Measurements from ENCODE around the gene EHBP1L1.

- TF ChIP-seq CTCF (IDR thresholded peaks at IDR 0.05 in 2 of 3, conservative IDR thresholded peaks at IDR 0.05 in 1 of 3; ENCODE audit: borderline replicate concordance in 1 of 3, insufficient read depth in 1 of 3, low read depth in 2 of 3, low read length in 2 of 3), result peak in 2 of 3 experiments; percentile 82 to 85; a peak in 4 of 6 replicates
- no peak for TF ChIP-seq ATF3 (IDR thresholded peaks at IDR 0.05)
- no peak for TF ChIP-seq POLR2A (IDR thresholded peaks at IDR 0.05; ENCODE audit: borderline replicate concordance, extremely low read depth, insufficient read depth, insufficient read length)
- TF ChIP-seq RAD21 (IDR thresholded peaks at IDR 0.05; ENCODE audit: low read depth), result no peak
- TF ChIP-seq YY1 (IDR thresholded peaks at IDR 0.05; ENCODE audit: extremely low read depth, insufficient replicate concordance, low read depth, low read length), result no peak
- TF ChIP-seq JUND (IDR thresholded peaks at IDR 0.05), result no peak
- TF ChIP-seq POLR2AphosphoS5 (IDR thresholded peaks at IDR 0.05; ENCODE audit: low read depth, low read length), result 0 out of 2 replicates have a peak, but pooled peaks have one; percentile 7
- TF ChIP-seq EZH2 (IDR thresholded peaks at IDR 0.05), result no peak
- no peak for TF ChIP-seq EZH2phosphoT487 (IDR thresholded peaks at IDR 0.05; ENCODE audit: borderline replicate concordance)
- TF ChIP-seq TCF7L2 (IDR thresholded peaks at IDR 0.05; ENCODE audit: borderline replicate concordance, extremely low read depth, insufficient read depth, insufficient read length), result no peak
- TF ChIP-seq, protein P1, sequence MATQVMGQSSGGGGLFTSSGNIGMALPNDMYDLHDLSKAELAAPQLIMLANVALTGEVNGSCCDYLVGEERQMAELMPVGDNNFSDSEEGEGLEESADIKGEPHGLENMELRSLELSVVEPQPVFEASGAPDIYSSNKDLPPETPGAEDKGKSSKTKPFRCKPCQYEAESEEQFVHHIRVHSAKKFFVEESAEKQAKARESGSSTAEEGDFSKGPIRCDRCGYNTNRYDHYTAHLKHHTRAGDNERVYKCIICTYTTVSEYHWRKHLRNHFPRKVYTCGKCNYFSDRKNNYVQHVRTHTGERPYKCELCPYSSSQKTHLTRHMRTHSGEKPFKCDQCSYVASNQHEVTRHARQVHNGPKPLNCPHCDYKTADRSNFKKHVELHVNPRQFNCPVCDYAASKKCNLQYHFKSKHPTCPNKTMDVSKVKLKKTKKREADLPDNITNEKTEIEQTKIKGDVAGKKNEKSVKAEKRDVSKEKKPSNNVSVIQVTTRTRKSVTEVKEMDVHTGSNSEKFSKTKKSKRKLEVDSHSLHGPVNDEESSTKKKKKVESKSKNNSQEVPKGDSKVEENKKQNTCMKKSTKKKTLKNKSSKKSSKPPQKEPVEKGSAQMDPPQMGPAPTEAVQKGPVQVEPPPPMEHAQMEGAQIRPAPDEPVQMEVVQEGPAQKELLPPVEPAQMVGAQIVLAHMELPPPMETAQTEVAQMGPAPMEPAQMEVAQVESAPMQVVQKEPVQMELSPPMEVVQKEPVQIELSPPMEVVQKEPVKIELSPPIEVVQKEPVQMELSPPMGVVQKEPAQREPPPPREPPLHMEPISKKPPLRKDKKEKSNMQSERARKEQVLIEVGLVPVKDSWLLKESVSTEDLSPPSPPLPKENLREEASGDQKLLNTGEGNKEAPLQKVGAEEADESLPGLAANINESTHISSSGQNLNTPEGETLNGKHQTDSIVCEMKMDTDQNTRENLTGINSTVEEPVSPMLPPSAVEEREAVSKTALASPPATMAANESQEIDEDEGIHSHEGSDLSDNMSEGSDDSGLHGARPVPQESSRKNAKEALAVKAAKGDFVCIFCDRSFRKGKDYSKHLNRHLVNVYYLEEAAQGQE (IDR thresholded peaks at IDR 0.05; ENCODE audit: low read depth), result no peak
These were observed 35.4 kb upstream of the EHBP1L1 start for GRCh38 chr11:65540290-65541092.
